OCI-LY3 (cell line): ENCODE results near the gene BIRC6.

Source experiments
- EZH2phosphoT487 ChIP-seq: fragments of 200-600 bp; shearing (Covaris generic); IDR thresholded peaks from 2 replicates; pipeline ENCODE4 v1.6.1; 2018; ENCODE audit warnings: antibody characterized with exemption, mixed run types, low read depth
- TF ChIP-seq, protein P1 (sequence below): fragments of 200-600, 300-600 bp; sonication (generic); IDR thresholded peaks from 2 replicates; pipeline ENCODE4 v1.5.1; 2014; ENCODE audit warnings: antibody characterized with exemption, low read length, low read depth

DNA sequence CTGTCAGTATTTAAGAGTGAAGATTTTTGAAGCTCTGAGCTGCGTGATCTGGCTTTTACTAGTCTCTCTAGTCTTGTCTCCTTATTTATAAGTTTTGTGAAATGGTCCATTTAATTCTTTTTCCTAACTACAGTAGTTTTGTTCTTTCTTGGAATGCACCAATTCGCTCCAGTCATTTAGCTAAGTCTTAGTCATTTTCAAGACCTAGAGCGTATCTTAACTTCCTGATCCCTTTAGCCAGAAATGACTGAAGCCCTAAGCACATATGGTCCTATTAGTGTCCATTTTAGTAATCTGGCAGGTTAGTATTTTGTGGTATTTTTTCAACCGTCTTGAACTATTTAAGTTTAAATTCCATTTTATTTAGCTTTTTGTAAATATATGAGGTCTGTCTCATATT is 3.6 kb downstream of the BIRC6 start:
- TF ChIP-seq, protein P1, sequence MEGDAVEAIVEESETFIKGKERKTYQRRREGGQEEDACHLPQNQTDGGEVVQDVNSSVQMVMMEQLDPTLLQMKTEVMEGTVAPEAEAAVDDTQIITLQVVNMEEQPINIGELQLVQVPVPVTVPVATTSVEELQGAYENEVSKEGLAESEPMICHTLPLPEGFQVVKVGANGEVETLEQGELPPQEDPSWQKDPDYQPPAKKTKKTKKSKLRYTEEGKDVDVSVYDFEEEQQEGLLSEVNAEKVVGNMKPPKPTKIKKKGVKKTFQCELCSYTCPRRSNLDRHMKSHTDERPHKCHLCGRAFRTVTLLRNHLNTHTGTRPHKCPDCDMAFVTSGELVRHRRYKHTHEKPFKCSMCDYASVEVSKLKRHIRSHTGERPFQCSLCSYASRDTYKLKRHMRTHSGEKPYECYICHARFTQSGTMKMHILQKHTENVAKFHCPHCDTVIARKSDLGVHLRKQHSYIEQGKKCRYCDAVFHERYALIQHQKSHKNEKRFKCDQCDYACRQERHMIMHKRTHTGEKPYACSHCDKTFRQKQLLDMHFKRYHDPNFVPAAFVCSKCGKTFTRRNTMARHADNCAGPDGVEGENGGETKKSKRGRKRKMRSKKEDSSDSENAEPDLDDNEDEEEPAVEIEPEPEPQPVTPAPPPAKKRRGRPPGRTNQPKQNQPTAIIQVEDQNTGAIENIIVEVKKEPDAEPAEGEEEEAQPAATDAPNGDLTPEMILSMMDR: no peak
- no peak for TF ChIP-seq EZH2phosphoT487
